Fibroblast of skin of scalp (primary cell): ENCODE measurements around the gene VPS54.

Experiments used
- DNase-seq: peaks from one replicate; pipeline ENCODE4 v3.0.0-alpha.2; 2013

Gene VPS54

GRCh38 chr2:63899639-63900038, 119.6 kb downstream of the VPS54 start:
- no peak for DNase-seq

GRCh38 chr2:63898839-63899238, 120.4 kb downstream of the VPS54 start:
- no peak for DNase-seq

- no peak for DNase-seq
These were observed 125.1 kb downstream of the VPS54 start for GRCh38 chr2:63894167-63894566.

- no peak for DNase-seq
These were observed 126.1 kb downstream of the VPS54 start for GRCh38 chr2:63893163-63893562.

- no peak for DNase-seq
These were observed 127.7 kb downstream of the VPS54 start for GRCh38 chr2:63891488-63892030.

- no peak for DNase-seq
These were observed 128.6 kb downstream of the VPS54 start for GRCh38 chr2:63890678-63891077.

GRCh38 chr2:63888490-63889402, 130.5 kb downstream of the VPS54 start:
- peak; percentile 50 for DNase-seq

GRCh38 chr2:63888053-63888452, 131.2 kb downstream of the VPS54 start:
- no peak for DNase-seq

- no peak for DNase-seq
These were observed 132.8 kb downstream of the VPS54 start for GRCh38 chr2:63886445-63886844.

GRCh38 chr2:63882395-63883105, 136.7 kb downstream of the VPS54 start:
- DNase-seq = no peak

- DNase-seq = no peak
These were observed 138.0 kb downstream of the VPS54 start for GRCh38 chr2:63881205-63881604.

GRCh38 chr2:63880625-63881024, 138.6 kb downstream of the VPS54 start:
- DNase-seq = no peak

GRCh38 chr2:63879876-63880433, 139.3 kb downstream of the VPS54 start:
- no peak for DNase-seq

GRCh38 chr2:63878486-63878885, 140.7 kb downstream of the VPS54 start:
- DNase-seq = no peak

GRCh38 chr2:63876311-63876710, 142.9 kb downstream of the VPS54 start:
- DNase-seq = no peak

GRCh38 chr2:63875559-63876245, 143.5 kb downstream of the VPS54 start:
- no peak for DNase-seq

GRCh38 chr2:63875131-63875527, 144.1 kb downstream of the VPS54 start:
- no peak for DNase-seq

- DNase-seq = no peak
These were observed 144.8 kb downstream of the VPS54 start for GRCh38 chr2:63874204-63875130.

- DNase-seq = peak; percentile 57
These were observed 146.5 kb downstream of the VPS54 start for GRCh38 chr2:63872571-63873328.

- DNase-seq = no peak
These were observed 147.4 kb downstream of the VPS54 start for GRCh38 chr2:63871864-63872263.

- DNase-seq = no peak
These were observed 148.5 kb downstream of the VPS54 start for GRCh38 chr2:63870679-63871078.
